GM23338 (cell line): Measurements from ENCODE around the gene MRPS14. TPM values are rescaled to one million over a fixed set of nuclear protein-coding genes. Genes with fewer than 3 reads are reported as not detected.

Source experiments
- ATAC-seq: fragments of 200-7000 bp; cut with Tn5 transposase; 3 replicates; pipeline ENCODE4 v1.9.1; 2020
- DNase-seq: peaks from one replicate; pipeline ENCODE4 v3.0.0-alpha.2; 2015; ENCODE audit warnings: low spot score
- H2AFZ ChIP-seq: fragments of 200-600 bp; sonication (generic); 2 replicates; pipeline ENCODE4 v1.8.0; 2016; ENCODE audit warnings: antibody characterized with exemption, mild to moderate bottlenecking, moderate library complexity
- H3F3A ChIP-seq: fragments of 200-600 bp; sonication (generic); replicated peaks from 2 replicates; pipeline ENCODE4 v1.8.0; 2017; ENCODE audit warnings: antibody characterized with exemption, mixed run types, low read depth
- H3K27ac ChIP-seq: fragments of 200-600 bp; sonication (generic); 2 replicates; pipeline ENCODE4 v1.6.1; 2016; ENCODE audit warnings: low read depth
- H3K27me3 ChIP-seq: fragments of 200-600 bp; sonication (generic); 2 replicates; pipeline ENCODE4 v1.8.0; 2016; ENCODE audit warnings: mild to moderate bottlenecking, mixed run types, moderate library complexity; ENCODE audit not compliant: insufficient read depth
- H3K36me3 ChIP-seq: fragments of 200-600 bp; sonication (generic); 2 replicates; pipeline ENCODE4 v1.8.0; 2016; ENCODE audit warnings: mild to moderate bottlenecking; ENCODE audit not compliant: insufficient read depth
- H3K4me1 ChIP-seq: fragments of 200-600 bp; sonication (generic); 2 replicates; pipeline ENCODE4 v1.8.0; 2016; ENCODE audit warnings: mild to moderate bottlenecking, moderate library complexity; ENCODE audit not compliant: insufficient read depth
- H3K4me2 ChIP-seq: fragments of 200-600 bp; sonication (generic); 2 replicates; pipeline ENCODE4 v1.7.1; 2017; ENCODE audit warnings: mixed run types
- H3K4me3 ChIP-seq: fragments of 200-600 bp; sonication (generic); 2 replicates; pipeline ENCODE4 v1.6.1; 2016; ENCODE audit warnings: mixed run types
- H3K79me2 ChIP-seq: fragments of 200-600 bp; sonication (generic); replicated peaks from 2 replicates; pipeline ENCODE4 v1.8.0; 2017; ENCODE audit warnings: mild to moderate bottlenecking; ENCODE audit not compliant: insufficient read depth
- H3K9me2 ChIP-seq: fragments of 200-600 bp; sonication (generic); 2 replicates; pipeline ENCODE4 v1.8.0; 2017; ENCODE audit not compliant: insufficient read depth
- H4K20me1 ChIP-seq: fragments of 200-600 bp; sonication (generic); replicated peaks from 2 replicates; pipeline ENCODE4 v1.8.0; 2017; ENCODE audit warnings: mild to moderate bottlenecking; ENCODE audit not compliant: insufficient read depth
- H3K27ac Mint-ChIP-seq: 2 replicates; pipeline ENCODE4 v1.8.0; 2020; ENCODE audit warnings: inconsistent platforms, mild to moderate bottlenecking, moderate library complexity, mixed read lengths
- H3K27me3 Mint-ChIP-seq: 3 replicates; pipeline ENCODE4 v1.8.0; 2022; ENCODE audit warnings: low read depth, mild to moderate bottlenecking, moderate library complexity, mixed read lengths, inconsistent platforms; ENCODE audit not compliant: insufficient read depth, poor library complexity
- H3K36me3 Mint-ChIP-seq: 3 replicates; pipeline ENCODE4 v1.8.0; 2021; ENCODE audit warnings: low read depth, mild to moderate bottlenecking, inconsistent platforms, moderate library complexity, mixed read lengths
- H3K4me1 Mint-ChIP-seq: 3 replicates; pipeline ENCODE4 v1.8.0; 2020; ENCODE audit warnings: mild to moderate bottlenecking, inconsistent platforms, mixed read lengths
- H3K4me3 Mint-ChIP-seq: 3 replicates; pipeline ENCODE4 v1.8.0; 2021; ENCODE audit warnings: moderate library complexity, mild to moderate bottlenecking, inconsistent platforms, mixed read lengths
- H3K9me3 Mint-ChIP-seq: 3 replicates; pipeline ENCODE4 v1.8.0; 2020; ENCODE audit warnings: moderate library complexity, mild to moderate bottlenecking, inconsistent platforms, mixed read lengths
- CREB1 ChIP-seq: fragments of 250-450 bp; sonication (Bioruptor Pico); IDR thresholded peaks from 2 replicates; pipeline ENCODE4 v1.5.0; 2020; ENCODE audit warnings: low read depth, mild to moderate bottlenecking, moderate library complexity
- CTCF ChIP-seq, 2 experiments: fragments of 200-600 bp in 1 of 2; sonication (generic) in 1 of 2; conservative IDR thresholded peaks; 2 replicates each; pipeline versions ENCODE4 v1.5.1 to v1.6.1; 2016 to 2017; ENCODE audit warnings: antibody characterized with exemption in 2 of 2, low read depth in 2 of 2, mild to moderate bottlenecking in 2 of 2, moderate library complexity in 1 of 2
- ETS1 ChIP-seq: IDR thresholded peaks from 2 replicates; pipeline ENCODE4 v1.6.1; 2016; ENCODE audit warnings: antibody characterized with exemption
- EZH2 ChIP-seq: fragments of 200-600 bp; sonication (generic); IDR thresholded peaks from one replicate; pipeline ENCODE4 v1.8.0; 2017; ENCODE audit warnings: antibody characterized with exemption, mild to moderate bottlenecking, low read depth; ENCODE audit not compliant: unreplicated experiment
- EZH2phosphoT487 ChIP-seq: fragments of 200-600 bp; sonication (generic); IDR thresholded peaks from one replicate; pipeline ENCODE4 v1.8.1; 2018; ENCODE audit warnings: antibody characterized with exemption; ENCODE audit not compliant: unreplicated experiment
- JUNB ChIP-seq: IDR thresholded peaks from one replicate; pipeline ENCODE4 v1.6.1; 2016; ENCODE audit warnings: antibody characterized with exemption; ENCODE audit not compliant: unreplicated experiment
- NANOG ChIP-seq: IDR thresholded peaks from 2 replicates; pipeline ENCODE4 v1.6.1; 2016; ENCODE audit warnings: antibody characterized with exemption, borderline replicate concordance
- POLR2AphosphoS5 ChIP-seq: IDR thresholded peaks from 2 replicates; pipeline ENCODE4 v1.6.1; 2016; ENCODE audit warnings: antibody characterized with exemption, low read depth
- REST ChIP-seq: IDR thresholded peaks from one replicate; pipeline ENCODE4 v1.6.1; 2018; ENCODE audit warnings: antibody characterized with exemption; ENCODE audit not compliant: unreplicated experiment
- STAT1 ChIP-seq: IDR thresholded peaks from one replicate; pipeline ENCODE4 v1.6.1; 2016; ENCODE audit warnings: antibody characterized with exemption; ENCODE audit not compliant: unreplicated experiment
- ZNF114 ChIP-seq: fragments of 250-450 bp; sonication (Bioruptor Pico); IDR thresholded peaks from 2 replicates; pipeline ENCODE4 v1.5.0; 2020; ENCODE audit warnings: mild to moderate bottlenecking, moderate library complexity
- ZNF331 ChIP-seq: fragments of 250-450 bp; sonication (Bioruptor Pico); IDR thresholded peaks from 2 replicates; pipeline ENCODE4 v1.5.0; 2020; ENCODE audit warnings: low read depth, mild to moderate bottlenecking, moderate library complexity
- ZNF462 ChIP-seq: fragments of 250-450 bp; sonication (Bioruptor Pico); IDR thresholded peaks from 2 replicates; pipeline ENCODE4 v1.5.0; 2020; ENCODE audit warnings: mild to moderate bottlenecking, moderate library complexity
- polyA plus RNA-seq: library from polyadenylated mRNA; unstranded; fragments of >200 nt; fragmentation: Nextera tagmentation; extraction: Ambion mirVana; gene quantifications from 2 replicates; pipeline ENCODE4 v1.2.1, GENCODE V29; 2016
- total RNA-seq: library from RNA; depleted of rRNA; stranded (reverse); fragments of >200 nt; shearing (Covaris generic); gene quantifications from 2 replicates; pipeline ENCODE4 v1.2.3, GENCODE V29; 2014

MRPS14 gene
- total and polyA plus RNA-seq, 2 experiments from 2014 or later = 18.5 to 75.7 TPM

GRCh38 chr1:175045097-175045496 lies 21.9 kb upstream of the MRPS14 start:
- H3K36me3 ChIP-seq = no peaks in the 10 kb centered on the region
- 0 out of 2 replicates have a peak, but pooled peaks cover 2% of the 10 kb centered on the region for H3K9me2 ChIP-seq
- H3K4me2 ChIP-seq = no peak overlapping the region
- no peaks in the 10 kb centered on the region for H3F3A ChIP-seq
- Mint-ChIP-seq H3K4me1 (peaks cover 9% of the 10 kb centered on the region; the same call in 2 of the 3 replicates), H3K27ac (no peak overlapping the region), H3K4me3 (no peak overlapping the region), H3K36me3 (no peaks in the 10 kb centered on the region), H3K9me3 (no peaks in the 10 kb centered on the region; the same call in 2 of the 3 replicates), H3K27me3 (peaks cover 6% of the 10 kb centered on the region)
- H3K79me2 ChIP-seq = no peaks in the 10 kb centered on the region
- no peak for DNase-seq
- no peaks in the 10 kb centered on the region for H3K27me3 ChIP-seq
- H3K4me3 ChIP-seq = no peak overlapping the region
- no peak overlapping the region; the same call in 1 of the 2 replicates for H2AFZ ChIP-seq
- H3K4me1 ChIP-seq = no peaks in the 10 kb centered on the region
- no peaks in the 10 kb centered on the region for H4K20me1 ChIP-seq
- H3K27ac ChIP-seq = no peak overlapping the region
- TF ChIP-seq NANOG (no peak), STAT1 (no peak), POLR2AphosphoS5 (no peak), EZH2phosphoT487 (no peak), ZNF114 (CRISPR knock-in tag) (no peak), CREB1 (CRISPR knock-in tag) (no peak), EZH2 (no peak), CTCF (conservative IDR thresholded peaks at IDR 0.05; ENCODE audit: low read depth in 2 of 2) (no peak), JUNB (no peak), REST (no peak), ZNF462 (no peak), ZNF331 (CRISPR knock-in tag) (no peak), ETS1 (no peak)
- ATAC-seq = no peak
